BE2C (cell line): Measurements from ENCODE around the gene CDCA5.

Experiments
- DNase-seq: peaks from one replicate; pipeline ENCODE4 v3.0.0-alpha.2; 2020
- H3K27me3 ChIP-seq: fragments of 250-450 bp; sonication (Bioruptor Pico); 2 replicates; pipeline ENCODE4 v1.5.1; 2020; ENCODE audit warnings: mild to moderate bottlenecking
- H3K36me3 ChIP-seq: fragments of 250-450 bp; sonication (Bioruptor Pico); 2 replicates; pipeline ENCODE4 v1.5.1; 2020; ENCODE audit warnings: mild to moderate bottlenecking
- H3K4me1 ChIP-seq: fragments of 250-450 bp; sonication (Bioruptor Pico); 2 replicates; pipeline ENCODE4 v1.5.1; 2020
- H3K4me3 ChIP-seq: 2 replicates; pipeline ENCODE4 v1.5.1; 2011; ENCODE audit warnings: low read depth, low read length
- H3K9me3 ChIP-seq: fragments of 250-450 bp; sonication (Bioruptor Pico); 2 replicates; pipeline ENCODE4 v1.5.1; 2020
- CTCF ChIP-seq: IDR thresholded peaks from 2 replicates; pipeline ENCODE4 v1.5.1; 2012; ENCODE audit warnings: mild to moderate bottlenecking, low read depth, low read length

The CDCA5 gene

GRCh38 chr11:65125197-65126056 is 41.6 kb upstream of the CDCA5 start:
- H3K4me1 ChIP-seq = no peaks in the 10 kb centered on the region
- no peak for DNase-seq
- H3K4me3 ChIP-seq = no peak overlapping the region
- peaks cover 7% of the 10 kb centered on the region for H3K36me3 ChIP-seq
- no peak for TF ChIP-seq CTCF
- no peaks in the 10 kb centered on the region for H3K27me3 ChIP-seq
- H3K9me3 ChIP-seq = no peaks in the 10 kb centered on the region

GRCh38 chr11:65124480-65125196 is 40.8 kb upstream of the CDCA5 start:
- DNase-seq = no peak
- Histone ChIP-seq H3K9me3 (no peaks in the 10 kb centered on the region), H3K27me3 (no peaks in the 10 kb centered on the region), H3K4me1 (no peaks in the 10 kb centered on the region), H3K4me3 (no peak overlapping the region), H3K36me3 (peaks cover 10% of the 10 kb centered on the region)
- no peak for TF ChIP-seq CTCF

- Histone ChIP-seq H3K9me3 (no peaks in the 10 kb centered on the region), H3K4me1 (no peaks in the 10 kb centered on the region), H3K4me3 (peak within 1 kb of the TSS; percentile 88), H3K36me3 (peaks cover 10% of the 10 kb centered on the region), H3K27me3 (no peaks in the 10 kb centered on the region)
- no peak for TF ChIP-seq CTCF
- peak; percentile 94 for DNase-seq
Measured at GRCh38 chr11:65121865-65122696, 38.2 kb upstream of the CDCA5 start, which contains the start of the genes FAU and MRPL49. Gene FAU (minus strand): TSS chr11:65122134. CDS start chr11:65121813, 321 bp downstream. Gene MRPL49 (plus strand): TSS chr11:65122321. CDS start chr11:65122347, 26 bp downstream.

GRCh38 chr11:65121447-65121864 is 37.6 kb upstream of the CDCA5 start:
- TF ChIP-seq CTCF = no peak
- DNase-seq = no peak
- no peaks in the 10 kb centered on the region for H3K9me3 ChIP-seq
- H3K27me3 ChIP-seq = no peaks in the 10 kb centered on the region
- H3K4me1 ChIP-seq = no peaks in the 10 kb centered on the region
- H3K36me3 ChIP-seq = peaks cover 12% of the 10 kb centered on the region
- H3K4me3 ChIP-seq = peak overlapping the region; percentile 88

- H3K27me3 ChIP-seq = no peaks in the 10 kb centered on the region
- H3K9me3 ChIP-seq = no peaks in the 10 kb centered on the region
- H3K36me3 ChIP-seq = peaks cover 16% of the 10 kb centered on the region
- peak overlapping the region; percentile 88 for H3K4me3 ChIP-seq
- no peak for DNase-seq
- H3K4me1 ChIP-seq = no peaks in the 10 kb centered on the region
- TF ChIP-seq CTCF = no peak
Measured at GRCh38 chr11:65120831-65121230, 37.0 kb upstream of the CDCA5 start.
